SKM-1 (cell line): ENCODE measurements around the gene SNRNP35.
"Not testable (repeated sequence)": the region's sequence is repeated elsewhere in the genome, so short reads cannot be mapped to it uniquely, and the experiment has no call there.

ENCODE experiments used
- DNase-seq: peaks from one replicate; lab custom pipeline; 2025; ENCODE audit not compliant: unreplicated experiment; lab: John Stamatoyannopoulos, UW

Gene SNRNP35

GRCh38 chr12:123457980-123458779, at the start of gene SNRNP35:
TSS of gene SNRNP35 (plus strand) at chr12:123458139. CDS start at chr12:123465541, 7,402 bp downstream.
- DNase-seq = peak; percentile 15

- DNase-seq = not testable (repeated sequence)
Observed at GRCh38 chr12:123408619-123409018, 49.3 kb upstream of the SNRNP35 start.

GRCh38 chr12:123409284-123410040, 48.5 kb upstream of the SNRNP35 start:
- DNase-seq = not testable (repeated sequence)

- no peak for DNase-seq
Observed at GRCh38 chr12:123410041-123410412, 47.9 kb upstream of the SNRNP35 start.

GRCh38 chr12:123421314-123421713, 36.6 kb upstream of the SNRNP35 start:
- no peak for DNase-seq

- no peak for DNase-seq
Observed at GRCh38 chr12:123427036-123427769, 30.7 kb upstream of the SNRNP35 start.

GRCh38 chr12:123428591-123428990, 29.3 kb upstream of the SNRNP35 start:
- DNase-seq = no peak

GRCh38 chr12:123429101-123429500, 28.8 kb upstream of the SNRNP35 start:
- DNase-seq = not testable (repeated sequence)

GRCh38 chr12:123431951-123432817, 25.8 kb upstream of the SNRNP35 start:
- DNase-seq = peak; percentile 14

GRCh38 chr12:123433615-123434014, 24.3 kb upstream of the SNRNP35 start:
- no peak for DNase-seq

GRCh38 chr12:123435636-123436016, 22.3 kb upstream of the SNRNP35 start:
- DNase-seq = no peak

- peak; percentile 70 for DNase-seq
Observed at GRCh38 chr12:123436017-123436964, 21.6 kb upstream of the SNRNP35 start, which contains the start of gene RILPL2. TSS of gene RILPL2 (minus strand) at chr12:123436684. CDS start at chr12:123436420, 264 bp downstream.

- DNase-seq = no peak
Observed at GRCh38 chr12:123441523-123442164, 16.3 kb upstream of the SNRNP35 start.

GRCh38 chr12:123442774-123443173, 15.2 kb upstream of the SNRNP35 start:
- peak; percentile 12 for DNase-seq

- no peak for DNase-seq
Observed at GRCh38 chr12:123444092-123445026, 13.6 kb upstream of the SNRNP35 start.

GRCh38 chr12:123445388-123446332, 12.3 kb upstream of the SNRNP35 start:
- DNase-seq = no peak

GRCh38 chr12:123446333-123446713, 11.6 kb upstream of the SNRNP35 start:
- no peak for DNase-seq
